H9 (cell line): ENCODE measurements around the gene TTC28. TPM values are rescaled to one million over a fixed set of nuclear protein-coding genes. Genes with fewer than 3 reads are reported as not detected.

Source experiments
- DNase-seq: peaks from one replicate; pipeline ENCODE4 v3.0.0-alpha.2; 2017
- H2AFZ ChIP-seq: one replicate; pipeline ENCODE4 v1.6.1; 2013; ENCODE audit warnings: mild to moderate bottlenecking, low read length, control low read depth, moderate library complexity
- H2AK5ac ChIP-seq: 2 replicates; pipeline ENCODE4 v1.6.1; 2013; ENCODE audit warnings: low read length, control low read depth, mixed read lengths; ENCODE audit not compliant: insufficient read length
- H2BK120ac ChIP-seq: one replicate; pipeline ENCODE4 v1.6.1; 2013; ENCODE audit warnings: low read depth, mild to moderate bottlenecking, low read length, control low read depth, inconsistent platforms; ENCODE audit not compliant: poor library complexity, severe bottlenecking
- H2BK12ac ChIP-seq: 2 replicates; pipeline ENCODE4 v1.6.1; 2013; ENCODE audit warnings: low read length, control low read depth, mixed read lengths, low read depth; ENCODE audit not compliant: insufficient read length
- H2BK15ac ChIP-seq: 2 replicates; pipeline ENCODE4 v1.6.1; 2013; ENCODE audit warnings: low read depth, low read length, control low read depth
- H2BK20ac ChIP-seq: one replicate; pipeline ENCODE4 v1.6.1; 2013; ENCODE audit warnings: low read depth, mild to moderate bottlenecking, low read length, control low read depth, inconsistent platforms; ENCODE audit not compliant: poor library complexity, severe bottlenecking
- H2BK5ac ChIP-seq: 2 replicates; pipeline ENCODE4 v1.6.1; 2013; ENCODE audit warnings: low read length, control low read depth, mixed read lengths; ENCODE audit not compliant: insufficient read length
- H3K14ac ChIP-seq: 2 replicates; pipeline ENCODE4 v1.6.1; 2013; ENCODE audit warnings: low read length, control low read depth; ENCODE audit not compliant: insufficient read depth
- H3K18ac ChIP-seq: 2 replicates; pipeline ENCODE4 v1.6.1; 2013; ENCODE audit warnings: low read depth, mild to moderate bottlenecking, mixed read lengths, low read length, control low read depth; ENCODE audit not compliant: insufficient read length
- H3K23ac ChIP-seq: 2 replicates; pipeline ENCODE4 v1.6.1; 2013; ENCODE audit warnings: low read length, control low read depth, mixed read lengths, low read depth; ENCODE audit not compliant: insufficient read length
- H3K23me2 ChIP-seq: 2 replicates; pipeline ENCODE4 v1.6.1; 2013; ENCODE audit warnings: low read depth, mild to moderate bottlenecking, mixed read lengths, low read length, control low read depth; ENCODE audit not compliant: insufficient read length, poor library complexity, severe bottlenecking
- H3K27ac ChIP-seq: 2 replicates; pipeline ENCODE4 v1.5.1; 2013; ENCODE audit warnings: low read length, control low read depth, mixed read lengths, low read depth; ENCODE audit not compliant: insufficient read length
- H3K27me3 ChIP-seq: 2 replicates; pipeline ENCODE4 v1.6.1; 2013; ENCODE audit warnings: low read length, control low read depth, inconsistent platforms; ENCODE audit not compliant: insufficient read depth
- H3K4ac ChIP-seq: 2 replicates; pipeline ENCODE4 v1.6.1; 2013; ENCODE audit warnings: low read depth, mild to moderate bottlenecking, control low read depth, inconsistent platforms, low read length, moderate library complexity
- H3K4me1 ChIP-seq: 2 replicates; pipeline ENCODE4 v1.6.1; 2013; ENCODE audit warnings: low read length, control low read depth, inconsistent platforms; ENCODE audit not compliant: insufficient read depth
- H3K4me2 ChIP-seq: 2 replicates; pipeline ENCODE4 v1.6.1; 2013; ENCODE audit warnings: low read length, control low read depth, mixed read lengths; ENCODE audit not compliant: insufficient read length, insufficient read depth
- H3K56ac ChIP-seq: 2 replicates; pipeline ENCODE4 v1.6.1; 2013; ENCODE audit warnings: low read depth, mild to moderate bottlenecking, mixed read lengths, low read length, control low read depth; ENCODE audit not compliant: insufficient read length
- H3K79me1 ChIP-seq: 2 replicates; pipeline ENCODE4 v1.6.1; 2013; ENCODE audit warnings: low read depth, mild to moderate bottlenecking, moderate library complexity, low read length, control low read depth, inconsistent platforms; ENCODE audit not compliant: insufficient read depth, poor library complexity, severe bottlenecking
- H3K79me2 ChIP-seq: 2 replicates; pipeline ENCODE4 v1.6.1; 2013; ENCODE audit warnings: low read length, control low read depth, inconsistent platforms; ENCODE audit not compliant: insufficient read depth
- H3K9ac ChIP-seq: 2 replicates; pipeline ENCODE4 v1.6.1; 2013; ENCODE audit warnings: low read length, control low read depth, mixed read lengths; ENCODE audit not compliant: insufficient read length; ENCODE audit errors: extremely low read depth
- H3K9me3 ChIP-seq: one replicate; pipeline ENCODE4 v1.6.1; 2013; ENCODE audit warnings: low read depth, low read length, inconsistent platforms; ENCODE audit not compliant: control insufficient read depth
- H3T11ph ChIP-seq: one replicate; pipeline ENCODE4 v1.6.1; 2013; ENCODE audit warnings: mild to moderate bottlenecking, low read length, control low read depth, inconsistent platforms
- H4K20me1 ChIP-seq: one replicate; pipeline ENCODE4 v1.6.1; 2013; ENCODE audit not compliant: control insufficient read depth, insufficient read length, insufficient read depth
- H4K5ac ChIP-seq: 2 replicates; pipeline ENCODE4 v1.6.1; 2013; ENCODE audit warnings: low read depth, mild to moderate bottlenecking, mixed read lengths, low read length, control low read depth; ENCODE audit not compliant: insufficient read length
- H4K8ac ChIP-seq: replicated peaks from 2 replicates; pipeline ENCODE4 v1.6.1; 2013; ENCODE audit warnings: low read length, control low read depth, mixed read lengths, low read depth; ENCODE audit not compliant: insufficient read length
- H4K91ac ChIP-seq: 2 replicates; pipeline ENCODE4 v1.6.1; 2013; ENCODE audit warnings: low read depth, mild to moderate bottlenecking, moderate library complexity, mixed read lengths, low read length, control low read depth; ENCODE audit not compliant: insufficient read length
- H3K27ac Mint-ChIP-seq, 3 experiments: 2 replicates in 2 of 3; 3 replicates in 1 of 3; pipeline ENCODE4 v1.8.0; 2020 to 2021; ENCODE audit warnings: mixed read lengths in 3 of 3, mild to moderate bottlenecking in 1 of 3, moderate library complexity in 1 of 3
- H3K27me3 Mint-ChIP-seq: 2 replicates; pipeline ENCODE4 v1.8.0; 2021; ENCODE audit warnings: low read depth, mild to moderate bottlenecking, moderate library complexity, mixed read lengths
- H3K36me3 Mint-ChIP-seq, 3 experiments: 2 replicates in 2 of 3; 3 replicates in 1 of 3; pipeline ENCODE4 v1.8.0; 2020 to 2021; ENCODE audit warnings: low read depth in 3 of 3, mixed read lengths in 3 of 3; ENCODE audit not compliant: insufficient read depth in 1 of 3
- H3K4me1 Mint-ChIP-seq, 2 experiments: 2 replicates each; pipeline ENCODE4 v1.8.0; 2020; ENCODE audit warnings: mixed read lengths in 2 of 2
- H3K4me3 Mint-ChIP-seq, 2 experiments: 2 replicates in 1 of 2; 3 replicates in 1 of 2; pipeline ENCODE4 v1.8.0; 2020 to 2021; ENCODE audit warnings: mild to moderate bottlenecking in 2 of 2, mixed read lengths in 2 of 2, moderate library complexity in 1 of 2
- H3K9me3 Mint-ChIP-seq, 2 experiments: 2 replicates in 1 of 2; 3 replicates in 1 of 2; pipeline ENCODE4 v1.8.0; 2020; ENCODE audit warnings: mild to moderate bottlenecking in 2 of 2, mixed read lengths in 2 of 2, moderate library complexity in 1 of 2
- CTCF ChIP-seq: fragments of 200-600 bp; sonication (generic); conservative IDR thresholded peaks from 3 replicates; pipeline ENCODE4 v1.8.0; 2021; ENCODE audit warnings: antibody characterized with exemption, mild to moderate bottlenecking
- WGBS: extraction: QIAGEN DNeasy Blood & Tissue Kit; methylation state at CpG from one replicate; pipeline ENCODE4 v1.1.7; 2013; ENCODE audit warnings: missing lambda C conversion rate, low lambda C conversion rate, mixed read lengths; ENCODE audit not compliant: insufficient read length; ENCODE audit errors: extremely low coverage; 5-methylcytosine and 5-hydroxymethylcytosine counted together
- total RNA-seq: library from RNA; stranded (reverse); gene quantifications from 2 replicates; pipeline ENCODE4 v1.2.1, GENCODE V29; 2021

The TTC28 gene
- total RNA-seq, 1 experiment from 2014 or later: 13.6 TPM

GRCh38 chr22:28576162-28576561, 103.5 kb downstream of the TTC28 start:
- no peak overlapping the region for H3K4ac ChIP-seq
- H3K4me2 ChIP-seq: no peak overlapping the region
- H3K9ac ChIP-seq: no peak overlapping the region
- H3K23me2 ChIP-seq: no peaks in the 10 kb centered on the region
- no peak overlapping the region for H2BK120ac ChIP-seq
- WGBS: no CpG with 5 or more reads among the region's 3 CpGs
- Mint-ChIP-seq H3K27me3 (no peaks in the 10 kb centered on the region), H3K36me3 (no peaks in the 10 kb centered on the region), H3K27ac (no peak overlapping the region; a peak in 1 of 7 replicates), H3K4me3 (no peak overlapping the region), H3K9me3 (no peaks in the 10 kb centered on the region), H3K4me1 (no peaks in the 10 kb centered on the region)
- H2BK20ac ChIP-seq: no peak overlapping the region
- H3K4me1 ChIP-seq: no peaks in the 10 kb centered on the region
- no peak overlapping the region for H4K5ac ChIP-seq
- no peak overlapping the region for H2AFZ ChIP-seq
- no peak overlapping the region for H3K18ac ChIP-seq
- H2AK5ac ChIP-seq: no peak overlapping the region
- no peak overlapping the region for H2BK12ac ChIP-seq
- no peaks in the 10 kb centered on the region for H3K27me3 ChIP-seq
- no peak for DNase-seq
- no peak overlapping the region for H3K56ac ChIP-seq
- no peaks in the 10 kb centered on the region for H3K79me1 ChIP-seq
- no peak overlapping the region for H4K8ac ChIP-seq
- no peak overlapping the region for H3K14ac ChIP-seq
- no peak overlapping the region for H4K91ac ChIP-seq
- TF ChIP-seq CTCF: no peak
- H2BK5ac ChIP-seq: no peak overlapping the region
- no peak overlapping the region for H2BK15ac ChIP-seq
- H3T11ph ChIP-seq: no peak overlapping the region
- no peak overlapping the region for H3K27ac ChIP-seq
- no peaks in the 10 kb centered on the region for H4K20me1 ChIP-seq
- no peaks in the 10 kb centered on the region for H3K9me3 ChIP-seq
- H3K79me2 ChIP-seq: no peaks in the 10 kb centered on the region
- H3K23ac ChIP-seq: no peak overlapping the region
